GM21390 (cell line): Measurements from ENCODE around the gene TMEM255A.

Experiments
- ATAC-seq: cut with Tn5 transposase; IDR thresholded peaks from one replicate; pipeline ENCODE4 v1.9.1; 2021; ENCODE audit not compliant: unreplicated experiment

Gene TMEM255A

GRCh38 chrX:120213438-120214265 is 97.6 kb downstream of the TMEM255A start:
- ATAC-seq = peak; percentile 65
